ENCODE measurements around the gene NPPB.

GRCh38 chr1:11906870-11907269, 48.1 kb upstream of the NPPB start:
- no peak for TF ChIP-seq CTCF (IDR thresholded peaks at IDR 0.05; ENCODE audit: insufficient read depth, low read length)
- TF ChIP-seq SPI1 (IDR thresholded peaks at IDR 0.05; ENCODE audit: borderline replicate concordance, low read depth) = no peak
- TF ChIP-seq REST (IDR thresholded peaks at IDR 0.05; ENCODE audit: insufficient replicate concordance, low read depth) = no peak
